SHP77 treated with DMSO at 0.1 percent for 48 hours (cell line): ENCODE results near the gene ACTL10.
"Not testable (repeated sequence)": the region's sequence is repeated elsewhere in the genome, so short reads cannot be mapped to it uniquely, and the experiment has no call there.

Experiments used
- DNase-seq: peaks from one replicate; lab custom pipeline; 2025; lab: John Stamatoyannopoulos, UW

Gene ACTL10

GRCh38 chr20:33666293-33667244 is at the start of gene ACTL10:
TSS of gene ACTL10 (plus strand) at chr20:33666943. CDS start at chr20:33667498, 555 bp downstream.
- DNase-seq: peak; percentile 89

DNA sequence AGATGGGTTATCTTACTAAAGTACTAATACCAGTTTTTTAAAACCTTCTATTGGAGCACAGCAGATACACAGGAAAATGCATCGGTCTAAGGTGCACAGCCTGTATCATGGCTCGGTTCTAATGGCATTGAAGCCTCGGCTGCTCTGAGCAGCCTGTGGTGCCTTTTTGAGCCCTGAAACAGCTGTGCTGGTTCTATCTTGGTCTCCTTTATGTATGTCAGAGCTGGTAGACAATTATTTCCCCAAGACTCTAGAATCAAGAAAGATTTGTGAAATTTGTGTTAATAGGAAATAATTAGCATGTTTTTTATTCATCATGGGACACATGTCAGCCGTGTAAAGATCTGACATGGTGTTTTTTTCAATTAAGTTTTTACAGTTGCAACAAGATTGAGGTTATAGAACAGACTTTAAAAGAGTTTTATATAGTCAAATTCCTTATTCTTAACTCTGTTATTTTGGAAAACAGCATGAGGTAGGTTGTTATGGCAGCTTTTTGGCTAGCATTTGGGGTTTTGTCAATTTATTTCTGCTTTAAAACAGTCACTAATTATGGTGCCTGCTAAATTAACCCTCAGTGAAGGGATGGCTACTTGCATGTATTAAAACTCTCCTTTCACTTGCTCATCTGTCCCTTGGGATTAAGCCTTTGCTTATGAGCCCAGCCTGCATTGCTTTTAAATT is 44.9 kb upstream of the ACTL10 start:
- no peak for DNase-seq

DNA sequence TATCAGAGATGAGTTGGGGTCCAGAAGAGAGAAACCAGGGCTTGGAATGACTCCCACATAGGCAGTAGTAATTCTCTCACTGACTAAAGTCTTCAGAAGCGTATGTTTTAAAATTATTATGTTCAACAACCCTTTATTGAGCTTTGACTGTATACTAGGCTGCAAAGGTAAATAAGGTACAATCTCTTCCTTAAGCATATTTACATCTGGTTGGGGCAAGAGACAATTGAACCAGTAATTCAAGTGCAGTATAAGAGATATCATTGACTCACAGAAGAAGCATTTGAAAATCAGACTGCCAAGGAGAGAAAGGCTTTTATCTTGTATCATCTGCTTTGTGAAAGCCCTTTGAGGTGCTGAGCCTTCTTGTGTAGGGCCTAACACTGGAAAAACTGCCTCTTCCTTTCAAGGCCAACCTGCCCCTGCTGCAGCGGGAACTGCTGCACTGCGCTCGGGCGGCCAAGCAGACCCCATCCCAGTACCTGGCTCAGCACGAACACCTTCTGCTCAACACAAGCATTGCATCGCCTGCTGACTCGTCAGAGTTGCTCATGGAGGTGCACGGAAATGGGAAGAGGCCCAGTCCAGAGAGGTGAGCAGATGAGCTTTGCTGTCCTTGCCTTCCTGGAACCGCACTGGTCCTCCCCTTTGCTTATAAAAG is 43.9 kb upstream of the ACTL10 start:
- DNase-seq: no peak

GRCh38 chr20:33624399-33624798 is 42.3 kb upstream of the ACTL10 start:
- DNase-seq: no peak

DNA sequence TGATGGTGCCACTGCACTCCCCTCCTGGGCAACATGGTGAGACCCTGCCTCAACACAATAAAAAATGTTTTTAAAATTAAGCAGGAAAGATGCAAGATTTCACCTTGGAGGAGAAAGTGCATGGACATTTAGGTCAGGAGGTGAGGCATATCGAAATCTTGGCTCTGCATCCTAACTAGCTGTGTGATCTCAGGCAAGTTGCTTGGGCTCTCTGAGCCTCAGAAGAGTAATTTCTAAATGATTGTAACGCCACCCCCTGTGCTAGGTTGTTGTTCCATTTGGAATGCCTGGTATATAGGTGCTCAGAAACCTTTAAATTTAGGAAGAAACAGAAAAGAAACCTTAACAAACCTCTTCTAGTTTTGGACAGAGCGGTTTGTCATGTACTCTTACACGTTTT is 40.6 kb upstream of the ACTL10 start:
- DNase-seq: no peak

DNA sequence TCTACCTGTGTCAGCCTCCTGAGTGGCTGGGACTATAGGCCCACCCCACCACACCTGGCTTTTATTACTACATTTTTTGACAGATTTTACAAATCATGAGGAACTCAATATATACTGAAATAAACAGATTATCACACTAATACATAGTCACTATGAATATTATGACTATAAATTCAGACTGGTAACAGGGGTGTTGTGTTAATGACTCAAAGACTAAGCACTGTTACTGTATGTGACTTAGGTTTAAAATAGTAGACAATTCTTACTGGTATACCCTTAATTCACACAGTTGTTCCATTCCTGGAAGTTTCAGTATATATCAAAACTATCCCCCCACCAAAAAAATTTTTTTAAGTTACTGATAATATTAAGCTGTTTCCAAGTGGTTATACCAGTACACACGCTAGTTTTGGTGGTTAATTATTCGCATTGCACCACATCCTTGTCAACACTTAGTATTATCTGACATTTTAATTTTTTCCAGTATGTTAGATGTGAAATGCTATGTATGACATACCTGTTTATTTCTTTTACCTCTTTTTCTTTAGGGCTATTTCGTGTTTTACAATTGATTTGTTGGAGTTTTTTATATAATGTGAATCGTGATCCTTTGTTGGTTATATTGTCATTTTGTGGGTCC is 39.0 kb upstream of the ACTL10 start:
- no peak for DNase-seq

- no peak for DNase-seq
These were observed 37.2 kb upstream of the ACTL10 start for GRCh38 chr20:33629533-33629932.

DNA sequence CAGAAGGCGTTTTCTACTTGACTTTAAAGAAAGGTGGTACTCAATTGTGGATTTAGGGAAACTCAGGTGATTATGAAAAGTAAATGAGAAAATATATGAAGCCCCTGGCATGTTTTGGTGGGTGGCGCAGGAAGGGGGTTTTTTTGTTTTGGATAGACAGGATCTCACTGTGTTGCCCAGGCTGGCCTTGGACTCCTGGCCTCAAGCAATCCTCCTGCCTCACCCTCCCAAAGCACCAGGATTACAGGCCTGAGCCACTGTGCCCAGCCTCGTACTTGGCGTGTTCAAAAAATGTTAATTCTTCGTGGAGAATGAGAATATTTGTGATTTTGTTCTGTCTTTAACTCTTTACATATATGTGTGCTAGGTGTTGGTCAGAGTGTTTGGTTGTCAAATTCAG is 36.8 kb upstream of the ACTL10 start:
- DNase-seq: no peak

DNA sequence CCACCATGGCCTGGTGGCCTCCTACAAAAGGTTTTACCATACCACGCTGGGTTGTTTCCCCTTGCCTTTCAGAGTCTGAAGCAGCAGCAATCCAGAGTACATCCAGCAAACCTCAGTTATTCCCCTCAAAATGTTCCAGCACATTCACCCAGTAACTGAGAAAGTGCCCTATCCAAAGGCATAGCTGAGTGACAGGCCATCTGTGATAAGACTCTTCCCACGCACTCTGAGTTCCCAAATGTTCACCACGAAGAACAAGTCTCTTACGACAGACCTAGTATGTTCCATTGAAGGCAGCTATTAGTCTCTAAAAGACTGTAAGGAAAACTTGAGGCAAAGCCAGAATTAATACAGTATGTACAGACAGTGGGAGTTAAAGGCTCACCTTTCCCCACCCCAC is 36.2 kb upstream of the ACTL10 start:
- no peak for DNase-seq

- not testable (repeated sequence) for DNase-seq
These were observed 34.8 kb upstream of the ACTL10 start for GRCh38 chr20:33631910-33632309.

- no peak for DNase-seq
These were observed 31.4 kb upstream of the ACTL10 start for GRCh38 chr20:33635341-33635740.

- no peak for DNase-seq
These were observed 30.0 kb upstream of the ACTL10 start for GRCh38 chr20:33636776-33637175.

GRCh38 chr20:33640287-33640686 is 26.5 kb upstream of the ACTL10 start:
- no peak for DNase-seq

DNA sequence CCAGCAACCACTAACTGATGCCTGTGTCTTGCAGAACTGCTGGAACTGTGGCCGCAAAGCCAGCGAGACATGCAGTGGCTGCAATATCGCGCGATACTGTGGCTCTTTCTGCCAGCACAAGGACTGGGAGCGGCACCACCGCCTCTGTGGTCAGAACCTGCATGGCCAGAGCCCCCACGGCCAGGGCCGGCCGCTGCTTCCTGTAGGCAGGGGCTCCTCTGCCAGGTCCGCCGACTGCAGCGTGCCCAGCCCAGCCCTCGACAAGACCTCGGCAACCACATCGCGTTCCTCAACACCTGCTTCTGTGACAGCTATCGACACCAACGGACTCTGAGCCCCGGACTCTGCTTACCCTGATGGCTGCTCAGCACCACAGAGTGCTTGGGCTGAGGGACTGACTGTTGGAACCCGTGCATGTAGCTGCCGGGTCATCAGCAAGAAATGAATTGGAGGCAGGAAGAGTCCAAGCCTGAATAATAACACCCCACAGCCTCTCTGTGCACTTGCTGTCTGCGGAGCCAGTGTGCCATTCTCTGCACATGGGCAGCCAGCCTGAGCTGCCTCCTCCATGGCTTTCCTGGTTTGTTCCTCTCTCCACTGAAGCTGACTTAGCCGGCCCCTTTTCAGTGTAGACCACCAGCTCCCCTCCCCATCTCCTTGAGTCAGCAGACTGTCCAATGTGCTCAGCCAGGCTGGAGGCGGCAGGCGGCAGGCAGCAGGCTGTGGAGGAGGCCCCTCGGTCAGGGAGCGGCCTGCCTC is 22.3 kb upstream of the ACTL10 start:
- DNase-seq: no peak

GRCh38 chr20:33645072-33645358 is 21.7 kb upstream of the ACTL10 start:
- DNase-seq: no peak

- no peak for DNase-seq
These were observed 21.3 kb upstream of the ACTL10 start for GRCh38 chr20:33645396-33645795.

DNA sequence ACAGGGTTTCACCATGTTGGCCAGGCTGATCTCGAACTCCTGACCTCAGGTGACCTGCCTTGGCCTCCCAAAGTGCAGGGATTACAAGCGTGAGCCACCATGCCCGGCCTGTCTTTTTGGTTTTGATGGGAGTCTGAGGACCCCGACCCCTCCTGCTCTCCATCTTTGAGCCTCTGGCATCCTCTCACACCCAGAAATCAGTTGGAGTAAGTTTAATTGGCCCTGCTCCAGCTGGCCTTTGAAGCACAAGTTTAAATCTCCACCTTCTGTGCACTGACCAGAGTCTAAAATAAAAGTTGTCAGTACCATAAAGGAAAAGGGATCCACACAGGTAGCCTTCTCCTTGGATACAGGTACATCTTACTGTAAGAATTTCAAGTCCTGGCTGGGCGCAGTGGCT is 20.6 kb upstream of the ACTL10 start:
- no peak for DNase-seq

DNA sequence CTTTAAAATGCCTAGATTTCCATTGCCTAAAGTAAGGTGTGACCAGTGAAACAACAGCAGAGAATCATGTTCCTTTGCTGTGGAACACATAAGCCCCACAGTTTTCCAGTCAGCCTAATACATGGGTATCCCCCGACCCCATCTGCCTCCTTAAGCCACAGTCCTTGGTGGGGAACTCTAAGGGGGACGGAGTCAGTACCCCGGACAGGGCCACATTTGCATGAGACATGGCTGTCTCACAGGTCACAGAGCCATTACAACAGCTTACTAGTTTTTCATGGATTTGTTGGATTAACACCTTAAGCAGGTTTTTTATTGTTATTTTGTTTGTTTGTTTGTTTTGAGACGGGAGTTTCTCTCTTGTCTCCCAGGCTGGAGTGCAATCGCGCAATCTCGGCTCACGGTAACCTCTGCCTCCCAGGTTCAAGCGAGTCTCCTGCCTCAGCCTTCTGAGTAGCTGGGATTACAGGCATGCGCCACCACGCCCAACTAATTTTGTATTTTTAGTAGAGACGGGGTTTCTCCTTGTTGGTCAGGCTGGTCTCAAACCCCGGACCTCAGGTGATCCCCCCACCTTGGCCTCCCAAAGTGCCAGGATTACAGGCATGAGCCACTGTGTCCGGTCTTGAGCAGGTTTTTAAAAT is 19.7 kb upstream of the ACTL10 start:
- not testable (repeated sequence) for DNase-seq

- no peak for DNase-seq
These were observed 18.9 kb upstream of the ACTL10 start for GRCh38 chr20:33647603-33648395.

- no peak for DNase-seq
These were observed 18.2 kb upstream of the ACTL10 start for GRCh38 chr20:33648396-33649004.
